CD4-positive, alpha-beta T cell treated with Interleukin-12 subunit alpha and Interleukin-12 subunit beta, for 1 hour (primary cell): ENCODE results near the gene MERTK.
"Not testable (repeated sequence)": the region's sequence is repeated elsewhere in the genome, so short reads cannot be mapped to it uniquely, and the experiment has no call there.

Experiments
- DNase-seq: peaks from one replicate; pipeline ENCODE4 v3.0.0-alpha.2; 2020

The MERTK gene

GRCh38 chr2:112019569-112019982, 121.2 kb downstream of the MERTK start:
- DNase-seq, result no peak

DNA sequence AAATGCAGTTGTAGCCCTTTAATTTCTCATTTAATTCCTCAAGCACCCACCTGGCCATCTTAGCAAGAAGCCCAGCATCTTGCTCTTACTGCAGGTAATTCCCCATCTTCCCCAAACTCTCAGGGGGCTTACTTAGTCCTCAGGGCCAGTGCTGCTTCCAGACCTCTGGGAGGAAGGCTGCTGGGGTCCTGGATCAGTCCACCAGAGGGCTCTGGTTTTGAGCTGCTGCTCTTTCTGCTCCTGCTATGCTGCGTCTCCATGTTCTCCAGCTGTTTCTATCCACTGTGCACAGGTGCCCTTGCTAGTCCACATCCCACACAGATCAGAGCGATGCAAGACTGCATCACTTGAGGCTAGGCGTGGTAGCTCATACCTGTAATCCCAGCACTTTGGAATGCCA, 122.2 kb downstream of the MERTK start:
- no peak for DNase-seq

- DNase-seq, result no peak
Observed at GRCh38 chr2:112021290-112021689, 122.9 kb downstream of the MERTK start.

DNA sequence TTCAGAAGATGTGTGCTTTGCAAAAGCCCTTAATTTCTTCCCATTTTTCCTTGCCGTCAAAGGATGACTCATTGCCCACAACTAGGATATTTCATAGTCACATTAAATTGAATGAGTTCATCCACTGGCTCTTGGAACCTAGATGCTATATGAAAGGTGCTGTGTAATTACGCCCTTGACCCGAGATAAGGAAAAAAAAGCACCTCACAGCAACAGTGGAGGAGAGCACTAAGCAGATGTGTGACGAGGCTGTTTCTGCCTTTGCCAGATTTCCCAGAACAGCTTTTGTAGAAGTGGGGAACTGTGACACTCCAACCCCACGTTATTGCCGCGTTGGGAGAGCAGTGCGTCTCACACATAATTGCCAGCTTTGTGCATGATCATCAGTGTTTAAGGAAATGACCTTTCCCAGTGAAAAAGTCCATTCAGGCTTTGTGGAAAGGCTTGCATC, 123.4 kb downstream of the MERTK start:
- no peak for DNase-seq

DNA sequence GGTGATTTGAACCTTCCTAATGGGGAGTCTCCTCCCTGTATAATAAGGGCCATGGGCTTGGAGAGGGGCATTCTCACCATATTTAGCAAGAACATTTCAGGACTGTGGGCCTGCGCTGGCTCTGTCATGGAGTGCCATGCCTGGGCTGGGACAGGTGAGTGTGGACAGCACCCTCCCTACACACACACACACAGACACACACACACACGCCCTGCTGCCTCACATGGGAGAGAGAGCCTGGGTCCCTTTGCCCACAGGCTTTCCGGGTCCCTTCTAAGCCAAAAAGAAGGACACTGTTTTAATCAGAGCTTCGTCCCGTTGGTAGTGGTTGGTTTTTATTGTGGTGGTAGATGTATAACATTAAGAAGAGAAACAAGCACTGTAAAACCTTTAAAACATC, 125.3 kb downstream of the MERTK start:
- no peak for DNase-seq

DNA sequence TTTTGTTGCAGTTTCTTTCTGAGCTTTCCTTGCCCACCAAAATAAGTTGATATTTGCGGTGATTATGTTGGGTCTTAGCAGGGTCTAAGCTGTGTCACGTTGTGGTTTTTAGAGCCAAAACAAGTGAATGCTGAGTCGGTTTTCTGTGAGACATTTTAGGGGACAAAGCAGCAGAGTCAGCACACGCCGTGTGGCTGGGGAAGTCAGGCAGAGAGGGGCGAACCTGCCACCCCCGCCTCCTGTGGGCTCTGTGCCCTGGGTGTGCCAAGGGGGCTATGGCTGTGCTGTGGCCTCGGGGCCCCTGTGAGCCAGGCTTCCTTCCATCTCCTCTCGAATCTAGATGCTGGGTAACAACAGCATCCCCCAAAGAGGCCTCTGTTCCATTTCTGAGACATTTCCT, 125.8 kb downstream of the MERTK start:
- no peak for DNase-seq

DNA sequence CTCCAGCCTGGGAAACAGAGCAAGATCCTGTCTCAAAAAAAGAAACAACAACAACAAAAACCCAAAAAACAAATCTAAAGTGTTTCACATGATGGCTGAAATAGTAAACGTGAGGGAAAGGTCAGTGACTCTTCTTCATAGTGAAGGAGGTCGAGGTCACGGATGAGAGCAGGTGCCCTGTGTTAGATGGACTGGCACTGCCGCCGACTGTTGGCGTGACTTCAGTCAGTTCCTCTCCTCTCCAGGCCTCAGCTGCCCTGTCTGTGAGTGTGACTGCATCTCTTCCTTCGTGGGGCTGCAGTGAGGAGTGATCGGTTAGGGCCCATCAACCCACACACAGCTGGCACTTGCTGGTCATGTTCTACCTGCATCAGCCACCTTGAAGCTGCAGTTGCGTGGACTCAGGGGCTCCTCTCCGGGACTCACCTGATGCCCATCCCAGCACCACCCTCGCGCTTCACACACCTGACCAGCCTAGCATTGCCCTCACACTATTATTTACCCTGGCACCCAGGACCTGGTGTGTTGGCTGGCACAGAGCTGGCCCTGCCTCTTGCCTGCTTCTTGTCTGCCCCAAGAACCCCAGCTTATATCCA, 126.6 kb downstream of the MERTK start:
- no peak for DNase-seq

- no peak for DNase-seq
Observed at GRCh38 chr2:112026509-112026908, 128.1 kb downstream of the MERTK start.

DNA sequence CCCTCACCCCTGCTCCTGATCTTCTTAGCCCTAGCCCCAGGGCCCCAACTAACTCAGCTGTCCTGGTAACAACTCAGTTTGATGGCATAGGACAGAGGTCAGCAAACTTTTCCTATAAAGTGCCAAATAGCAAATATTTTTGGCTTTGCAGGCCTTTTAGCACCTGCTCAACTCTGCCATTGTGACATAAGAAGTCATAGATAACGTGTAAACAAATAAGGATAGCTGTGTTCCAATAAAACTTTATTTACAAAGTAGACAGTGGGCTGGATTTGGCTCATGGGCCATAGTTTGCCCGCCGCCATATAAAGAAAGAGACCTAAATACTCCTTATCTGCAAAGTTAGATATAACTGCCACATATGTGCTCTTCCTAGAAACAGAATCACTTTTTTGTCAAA, 129.4 kb downstream of the MERTK start:
- DNase-seq, result no peak

GRCh38 chr2:112029164-112029563, 130.8 kb downstream of the MERTK start:
- no peak for DNase-seq

- no peak for DNase-seq
Observed at GRCh38 chr2:112031473-112032223, 133.2 kb downstream of the MERTK start.

DNA sequence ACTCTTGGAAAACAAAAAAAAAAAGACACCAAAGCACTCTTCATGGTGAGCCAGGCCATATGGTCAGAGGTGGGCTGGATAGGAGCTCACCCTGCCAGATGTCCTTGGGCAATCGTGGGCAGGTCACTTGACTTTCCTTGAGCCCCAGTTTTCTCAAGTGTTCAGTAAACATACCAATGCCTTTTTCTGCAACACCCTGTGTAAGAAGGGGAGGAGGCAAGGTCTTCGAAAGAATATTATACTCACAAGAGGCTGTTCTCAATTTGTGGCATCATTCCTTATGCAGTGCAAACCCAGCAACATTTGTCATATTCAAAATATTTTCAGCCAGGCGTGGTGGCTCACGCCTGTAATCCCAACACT, 133.8 kb downstream of the MERTK start:
- DNase-seq, result no peak

- DNase-seq, result no peak
Observed at GRCh38 chr2:112032689-112033465, 134.5 kb downstream of the MERTK start.

DNA sequence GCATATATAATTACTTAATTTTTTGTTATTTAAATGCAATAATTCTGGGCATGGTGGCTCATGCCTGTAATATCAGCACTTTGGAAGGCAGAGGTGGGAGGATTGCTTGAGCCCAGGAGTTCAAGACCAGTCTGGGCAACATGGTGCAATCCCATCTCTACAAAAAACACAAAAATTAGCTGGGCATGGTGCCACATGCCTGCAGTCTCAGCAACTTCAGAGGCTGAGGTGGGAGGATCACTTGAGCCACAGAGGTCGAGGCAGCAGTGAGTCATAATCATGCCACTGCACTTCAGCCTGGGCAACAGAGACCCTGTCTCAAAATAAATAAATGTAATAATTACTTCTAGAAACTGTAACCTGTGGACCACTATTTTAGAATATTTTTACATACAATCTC, 135.2 kb downstream of the MERTK start:
- DNase-seq, result no peak

DNA sequence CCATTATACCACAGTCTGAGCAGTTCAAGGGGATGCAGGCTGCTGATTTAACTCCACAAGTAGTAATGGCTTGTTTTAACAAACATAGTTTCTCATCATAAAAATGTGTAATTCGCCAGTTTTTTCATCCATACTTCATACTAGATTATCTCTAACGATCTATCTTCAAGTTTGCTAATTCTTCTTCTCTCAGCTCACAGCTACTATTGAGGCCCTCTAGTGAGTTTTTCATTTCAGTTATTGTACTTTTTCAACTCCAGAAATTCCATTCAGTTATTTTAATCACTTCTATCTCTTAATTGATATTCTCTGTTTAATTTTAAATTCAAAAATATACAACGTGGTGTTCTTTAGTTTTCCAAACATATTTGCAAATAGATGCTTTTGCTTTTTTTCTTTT, 136.5 kb downstream of the MERTK start:
- DNase-seq, result no peak

DNA sequence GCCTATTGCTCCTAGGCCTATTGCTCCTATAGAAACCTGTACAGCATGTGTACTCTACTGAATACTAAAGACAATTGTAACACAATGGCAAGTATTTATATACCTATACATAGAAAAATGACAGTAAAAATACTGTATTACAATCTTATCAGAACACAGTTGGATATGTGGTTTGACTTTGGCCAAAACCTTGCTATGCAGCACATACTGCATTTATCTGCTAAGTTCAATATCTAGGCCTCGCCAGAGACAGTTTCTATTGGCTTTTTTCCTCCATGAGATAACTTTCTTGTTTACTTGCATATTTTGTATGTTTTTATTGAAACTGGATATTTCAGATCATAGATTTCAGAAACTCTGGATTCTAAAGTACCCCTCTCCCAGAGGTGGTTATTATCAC, 137.4 kb downstream of the MERTK start:
- no peak for DNase-seq

DNA sequence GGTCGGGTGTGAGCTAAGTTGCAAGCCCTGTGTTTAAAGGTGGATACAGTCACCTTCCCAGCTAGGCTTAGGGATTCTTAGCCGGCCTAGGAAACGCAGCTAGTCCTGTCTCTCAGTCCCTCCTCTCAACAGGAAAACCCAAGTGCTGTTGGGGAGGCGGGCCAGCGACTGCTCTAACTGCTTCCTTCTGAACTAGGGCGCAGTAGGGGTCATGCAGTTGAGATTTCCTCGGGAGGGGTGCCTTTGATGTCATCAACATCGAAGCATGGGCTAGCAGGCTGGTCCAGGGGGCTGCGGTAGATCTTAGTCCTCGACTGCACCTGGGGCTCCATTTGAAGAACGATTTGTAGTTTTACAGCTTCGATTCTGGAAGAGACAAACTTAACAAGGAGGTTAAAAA, 141.1 kb downstream of the MERTK start:
- DNase-seq, result not testable (repeated sequence)

DNA sequence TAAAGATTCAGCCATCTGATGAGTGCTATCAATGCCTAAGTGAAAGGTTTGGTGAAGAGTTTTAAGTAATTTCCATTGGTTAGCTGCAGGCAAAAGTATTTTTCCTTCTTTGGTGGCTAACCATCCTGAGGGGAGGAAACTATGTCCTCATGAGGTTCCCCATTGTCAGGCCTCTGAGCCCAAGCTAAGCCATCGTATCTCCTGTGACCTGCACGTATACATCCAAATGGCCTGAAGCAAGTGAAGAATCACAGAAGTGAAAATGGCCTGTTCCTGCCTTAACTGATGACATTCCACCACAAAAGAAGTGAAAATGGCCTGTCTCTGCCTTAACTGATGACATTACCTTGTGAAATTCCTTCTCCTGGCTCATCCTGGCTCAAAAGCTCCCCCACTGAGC, 141.7 kb downstream of the MERTK start:
- DNase-seq, result not testable (repeated sequence)

GRCh38 chr2:112041460-112041859, 143.1 kb downstream of the MERTK start:
- not testable (repeated sequence) for DNase-seq

GRCh38 chr2:112045446-112046014, 147.1 kb downstream of the MERTK start:
- DNase-seq, result no peak

DNA sequence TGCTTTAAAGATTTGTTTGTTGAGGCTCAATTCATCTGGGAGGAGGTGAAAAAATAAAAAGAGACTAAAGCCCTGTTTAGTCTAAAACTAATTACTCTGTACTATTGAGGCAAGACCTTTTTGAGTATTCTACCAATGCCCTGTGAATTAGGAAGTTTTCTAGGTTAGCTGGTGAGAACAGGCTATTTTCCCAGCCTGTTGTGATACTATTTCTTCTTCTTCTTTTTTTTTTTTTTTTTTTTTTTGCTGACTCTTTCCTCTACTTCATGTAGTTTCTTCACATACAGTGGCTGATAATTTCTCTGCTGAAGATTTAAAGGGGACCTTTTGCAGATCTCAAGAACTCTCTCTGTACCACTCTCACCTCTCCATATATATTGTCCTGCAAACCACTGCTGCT, 147.8 kb downstream of the MERTK start:
- DNase-seq, result no peak

GRCh38 chr2:112047537-112048235, 149.3 kb downstream of the MERTK start:
- DNase-seq, result no peak

- no peak for DNase-seq
Observed at GRCh38 chr2:112048236-112048592, 149.8 kb downstream of the MERTK start.
